Liver (tissue), 2 donors: ENCODE measurements around the gene OSBPL1A.

Source experiments
- TF ChIP-seq, protein P1 (sequence below): IDR thresholded peaks from 2 replicates; pipeline ENCODE4 v1.6.1; 2016; ENCODE audit warnings: antibody characterized with exemption, mild to moderate bottlenecking
- TF ChIP-seq, protein P2 (sequence below): IDR thresholded peaks from 2 replicates; pipeline ENCODE4 v1.6.1; 2016; ENCODE audit warnings: antibody characterized with exemption
- TF ChIP-seq, protein P3 (sequence below): fragments of 150-350 bp; IDR thresholded peaks from 2 replicates; pipeline ENCODE4 v1.5.1; 2017; ENCODE audit warnings: improper control_type of control experiment, low read depth, low read length; ENCODE audit not compliant: missing input control
- TF ChIP-seq, protein P4 (sequence below): IDR thresholded peaks from 2 replicates; pipeline ENCODE4 v1.6.1; 2016; ENCODE audit warnings: antibody characterized with exemption
- donor health status: healthy.

DNA sequence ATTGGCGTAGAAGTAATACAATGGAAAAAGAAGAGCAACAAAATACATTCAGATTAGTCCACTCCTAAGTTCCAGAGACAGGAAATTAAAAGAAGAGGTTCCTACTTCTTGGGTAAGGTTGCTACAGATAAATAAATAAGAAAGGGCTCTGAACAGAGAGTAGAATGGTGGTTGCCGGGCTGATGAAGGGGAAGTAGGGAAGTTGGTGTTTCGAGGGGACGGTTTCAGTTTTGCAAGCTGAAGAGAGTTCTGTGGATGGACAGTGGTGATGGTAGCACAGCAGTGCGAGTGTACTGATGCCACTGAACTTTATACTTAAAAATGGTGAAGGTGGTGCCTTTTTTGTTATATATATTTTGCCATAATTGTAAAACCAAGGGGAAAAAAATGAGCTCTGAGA, 210.6 kb downstream of the OSBPL1A start:
- TF ChIP-seq, protein P1, sequence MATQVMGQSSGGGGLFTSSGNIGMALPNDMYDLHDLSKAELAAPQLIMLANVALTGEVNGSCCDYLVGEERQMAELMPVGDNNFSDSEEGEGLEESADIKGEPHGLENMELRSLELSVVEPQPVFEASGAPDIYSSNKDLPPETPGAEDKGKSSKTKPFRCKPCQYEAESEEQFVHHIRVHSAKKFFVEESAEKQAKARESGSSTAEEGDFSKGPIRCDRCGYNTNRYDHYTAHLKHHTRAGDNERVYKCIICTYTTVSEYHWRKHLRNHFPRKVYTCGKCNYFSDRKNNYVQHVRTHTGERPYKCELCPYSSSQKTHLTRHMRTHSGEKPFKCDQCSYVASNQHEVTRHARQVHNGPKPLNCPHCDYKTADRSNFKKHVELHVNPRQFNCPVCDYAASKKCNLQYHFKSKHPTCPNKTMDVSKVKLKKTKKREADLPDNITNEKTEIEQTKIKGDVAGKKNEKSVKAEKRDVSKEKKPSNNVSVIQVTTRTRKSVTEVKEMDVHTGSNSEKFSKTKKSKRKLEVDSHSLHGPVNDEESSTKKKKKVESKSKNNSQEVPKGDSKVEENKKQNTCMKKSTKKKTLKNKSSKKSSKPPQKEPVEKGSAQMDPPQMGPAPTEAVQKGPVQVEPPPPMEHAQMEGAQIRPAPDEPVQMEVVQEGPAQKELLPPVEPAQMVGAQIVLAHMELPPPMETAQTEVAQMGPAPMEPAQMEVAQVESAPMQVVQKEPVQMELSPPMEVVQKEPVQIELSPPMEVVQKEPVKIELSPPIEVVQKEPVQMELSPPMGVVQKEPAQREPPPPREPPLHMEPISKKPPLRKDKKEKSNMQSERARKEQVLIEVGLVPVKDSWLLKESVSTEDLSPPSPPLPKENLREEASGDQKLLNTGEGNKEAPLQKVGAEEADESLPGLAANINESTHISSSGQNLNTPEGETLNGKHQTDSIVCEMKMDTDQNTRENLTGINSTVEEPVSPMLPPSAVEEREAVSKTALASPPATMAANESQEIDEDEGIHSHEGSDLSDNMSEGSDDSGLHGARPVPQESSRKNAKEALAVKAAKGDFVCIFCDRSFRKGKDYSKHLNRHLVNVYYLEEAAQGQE: no peak
- TF ChIP-seq, protein P2, sequence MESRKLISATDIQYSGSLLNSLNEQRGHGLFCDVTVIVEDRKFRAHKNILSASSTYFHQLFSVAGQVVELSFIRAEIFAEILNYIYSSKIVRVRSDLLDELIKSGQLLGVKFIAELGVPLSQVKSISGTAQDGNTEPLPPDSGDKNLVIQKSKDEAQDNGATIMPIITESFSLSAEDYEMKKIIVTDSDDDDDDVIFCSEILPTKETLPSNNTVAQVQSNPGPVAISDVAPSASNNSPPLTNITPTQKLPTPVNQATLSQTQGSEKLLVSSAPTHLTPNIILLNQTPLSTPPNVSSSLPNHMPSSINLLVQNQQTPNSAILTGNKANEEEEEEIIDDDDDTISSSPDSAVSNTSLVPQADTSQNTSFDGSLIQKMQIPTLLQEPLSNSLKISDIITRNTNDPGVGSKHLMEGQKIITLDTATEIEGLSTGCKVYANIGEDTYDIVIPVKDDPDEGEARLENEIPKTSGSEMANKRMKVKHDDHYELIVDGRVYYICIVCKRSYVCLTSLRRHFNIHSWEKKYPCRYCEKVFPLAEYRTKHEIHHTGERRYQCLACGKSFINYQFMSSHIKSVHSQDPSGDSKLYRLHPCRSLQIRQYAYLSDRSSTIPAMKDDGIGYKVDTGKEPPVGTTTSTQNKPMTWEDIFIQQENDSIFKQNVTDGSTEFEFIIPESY: no peak
- TF ChIP-seq, protein P3, sequence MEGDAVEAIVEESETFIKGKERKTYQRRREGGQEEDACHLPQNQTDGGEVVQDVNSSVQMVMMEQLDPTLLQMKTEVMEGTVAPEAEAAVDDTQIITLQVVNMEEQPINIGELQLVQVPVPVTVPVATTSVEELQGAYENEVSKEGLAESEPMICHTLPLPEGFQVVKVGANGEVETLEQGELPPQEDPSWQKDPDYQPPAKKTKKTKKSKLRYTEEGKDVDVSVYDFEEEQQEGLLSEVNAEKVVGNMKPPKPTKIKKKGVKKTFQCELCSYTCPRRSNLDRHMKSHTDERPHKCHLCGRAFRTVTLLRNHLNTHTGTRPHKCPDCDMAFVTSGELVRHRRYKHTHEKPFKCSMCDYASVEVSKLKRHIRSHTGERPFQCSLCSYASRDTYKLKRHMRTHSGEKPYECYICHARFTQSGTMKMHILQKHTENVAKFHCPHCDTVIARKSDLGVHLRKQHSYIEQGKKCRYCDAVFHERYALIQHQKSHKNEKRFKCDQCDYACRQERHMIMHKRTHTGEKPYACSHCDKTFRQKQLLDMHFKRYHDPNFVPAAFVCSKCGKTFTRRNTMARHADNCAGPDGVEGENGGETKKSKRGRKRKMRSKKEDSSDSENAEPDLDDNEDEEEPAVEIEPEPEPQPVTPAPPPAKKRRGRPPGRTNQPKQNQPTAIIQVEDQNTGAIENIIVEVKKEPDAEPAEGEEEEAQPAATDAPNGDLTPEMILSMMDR: no peak
- TF ChIP-seq, protein P4, sequence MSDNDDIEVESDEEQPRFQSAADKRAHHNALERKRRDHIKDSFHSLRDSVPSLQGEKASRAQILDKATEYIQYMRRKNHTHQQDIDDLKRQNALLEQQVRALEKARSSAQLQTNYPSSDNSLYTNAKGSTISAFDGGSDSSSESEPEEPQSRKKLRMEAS: no peak
